Naive thymus-derived CD4-positive, alpha-beta T cell (primary cell): ENCODE results near the gene PHF19. TPM values are rescaled to one million over a fixed set of nuclear protein-coding genes. Genes with fewer than 3 reads are reported as not detected.

ENCODE experiments used
- ATAC-seq: fragments of 150-1000 bp; cut with Tn5 transposase; 2 replicates; pipeline ENCODE4 v1.10.0; 2021; ENCODE audit warnings: mild to moderate bottlenecking, moderate library complexity
- CTCF ChIA-PET: fragments of 350-600 bp; sonication (Branson Sonifier 250); formaldehyde crosslinking; loops from one replicate; lab custom pipeline; 2021; ENCODE audit warnings: antibody characterized with exemption; lab: Charles Lee
- POLR2A ChIA-PET: fragments of 350-600 bp; sonication (Branson Sonifier 250); formaldehyde crosslinking; loops from one replicate; lab custom pipeline; 2021; ENCODE audit warnings: antibody characterized with exemption, inconsistent platforms; lab: Charles Lee
- DNase-seq, 9 donors: peaks; one replicate each; pipeline versions ENCODE4 v3.0.0 to v3.0.0-alpha.2; 2020 to 2022; ENCODE audit warnings: mixed read lengths in 1 of 9
- H3K27ac ChIP-seq: one replicate; pipeline ENCODE4 v1.7.0; 2013; ENCODE audit warnings: mild to moderate bottlenecking, low read depth, low read length, moderate library complexity
- H3K27me3 ChIP-seq, 2 donors: one replicate each; pipeline ENCODE4 v1.7.0; 2013; ENCODE audit warnings: low read length in 2 of 2, mild to moderate bottlenecking in 2 of 2, moderate library complexity in 2 of 2; ENCODE audit not compliant: control insufficient read depth in 2 of 2, insufficient read depth in 2 of 2
- H3K36me3 ChIP-seq, 3 experiments: 1 replicate in 2 of 3; 2 replicates in 1 of 3; pipeline ENCODE4 v1.7.0; 2013; ENCODE audit warnings: low read length in 3 of 3, mild to moderate bottlenecking in 3 of 3, moderate library complexity in 1 of 3; ENCODE audit not compliant: insufficient read depth in 3 of 3, control insufficient read depth in 2 of 3
- H3K4me1 ChIP-seq, 2 donors: one replicate each; pipeline ENCODE4 v1.7.0; 2013; ENCODE audit warnings: low read length in 2 of 2, mild to moderate bottlenecking in 2 of 2, moderate library complexity in 1 of 2; ENCODE audit not compliant: control insufficient read depth in 2 of 2, insufficient read depth in 2 of 2
- H3K4me3 ChIP-seq: 2 replicates; pipeline ENCODE4 v1.7.0; 2013; ENCODE audit warnings: mild to moderate bottlenecking, low read length
- H3K9me3 ChIP-seq, 3 experiments: 1 replicate in 2 of 3; 2 replicates in 1 of 3; pipeline ENCODE4 v1.7.0; 2013; ENCODE audit warnings: low read length in 3 of 3; ENCODE audit not compliant: control insufficient read depth in 2 of 3
- H3K27ac Mint-ChIP-seq, 9 donors: one replicate each; pipeline ENCODE4 v1.8.0; 2020 to 2022; ENCODE audit warnings: mixed read lengths in 9 of 9, mild to moderate bottlenecking in 8 of 9, moderate library complexity in 5 of 9, inconsistent platforms in 2 of 9
- H3K27me3 Mint-ChIP-seq, 5 donors: one replicate each; pipeline ENCODE4 v1.8.0; 2021 to 2022; ENCODE audit warnings: mixed read lengths in 5 of 5, mild to moderate bottlenecking in 1 of 5
- H3K36me3 Mint-ChIP-seq, 5 donors: one replicate each; pipeline ENCODE4 v1.8.0; 2020 to 2022; ENCODE audit warnings: mixed read lengths in 5 of 5, mild to moderate bottlenecking in 3 of 5, inconsistent platforms in 1 of 5
- H3K4me1 Mint-ChIP-seq, 7 donors: one replicate each; pipeline ENCODE4 v1.8.0; 2020 to 2022; ENCODE audit warnings: mixed read lengths in 7 of 7, mild to moderate bottlenecking in 3 of 7, inconsistent platforms in 1 of 7
- H3K4me3 Mint-ChIP-seq, 10 donors: one replicate each; pipeline ENCODE4 v1.8.0; 2020 to 2022; ENCODE audit warnings: mild to moderate bottlenecking in 10 of 10, mixed read lengths in 10 of 10, moderate library complexity in 6 of 10, inconsistent platforms in 2 of 10
- H3K9me3 Mint-ChIP-seq, 11 donors: one replicate each; pipeline ENCODE4 v1.8.0; 2020 to 2022; ENCODE audit warnings: mixed read lengths in 11 of 11, mild to moderate bottlenecking in 4 of 11, inconsistent platforms in 1 of 11, moderate library complexity in 1 of 11
- intact Hi-C, 2 donors: fragments of 100-400 bp; cut with micrococcal nuclease; formaldehyde crosslinking; loops; one replicate each; pipeline ENCODE4 v1.15.1; 2023
- polyA plus RNA-seq, 2 donors: library from polyadenylated mRNA; unstranded; fragments of 300-500 nt; fragmentation: Illumina TruSeq; gene quantifications; one replicate each; pipeline ENCODE4 v1.2.3, GENCODE V29; 2021
- total RNA-seq, 6 experiments: library from RNA in 5 of 6; stranded (reverse) in 5 of 6; gene quantifications; 1 replicate in 5 of 6; 2 replicates in 1 of 6; pipeline ENCODE4 v1.2.3 and lab custom pipeline; 2021 to 2026

PHF19 gene
- total and polyA plus RNA-seq, 7 experiments from 2014 or later = 13.1 to 271 (median 84.0) TPM

GRCh38 chr9:120874226-120875194 lies 2.5 kb downstream of the PHF19 start:
- no peak for ATAC-seq
- DNase-seq = peak in 1 of 9 donors; percentile 12
- intact Hi-C loops = no loop called here
- Mint-ChIP-seq H3K4me1 (peaks cover 37 to 80% (median 57%) of the 10 kb centered on the region in 7 donors), H3K27me3 (no peaks in the 10 kb centered on the region), H3K9me3 (peaks cover 0 to 3% (median 0%) of the 10 kb centered on the region in 11 donors), H3K36me3 (peaks cover 0 to 51% (median 11%) of the 10 kb centered on the region in 5 donors), H3K4me3 (peak overlapping the region in 6 of 10 donors; percentile 1 to 95 (median 82)), H3K27ac (peak overlapping the region; percentile 82 to 97 (median 90))
- peaks cover 22 to 25% of the 10 kb centered on the region in 2 donors for H3K4me1 ChIP-seq
- no peak overlapping the region for H3K4me3 ChIP-seq
- peaks cover 0 to 31% (median 0%) of the 10 kb centered on the region in 3 experiments for H3K36me3 ChIP-seq
- H3K27ac ChIP-seq = peak overlapping the region; percentile 88
- H3K27me3 ChIP-seq = no peaks in the 10 kb centered on the region
- CTCF ChIA-PET = interaction anchor here (0.9 to 1.9 kb wide), 3 partner anchors 15 to 60 kb away, joined by 3 to 7 read pairs (median 4); no protein-coding TSS in a partner anchor
- H3K9me3 ChIP-seq = no peaks in the 10 kb centered on the region
- POLR2A ChIA-PET = interaction anchor here (1.3 to 16.9 kb wide), 6 partner anchors 24 to 81 kb away, joined by 3 to 703 read pairs (median 73); partner anchors contain the start of genes FBXW2 and TRAF1

- no peak for ATAC-seq
- Mint-ChIP-seq H3K9me3 (peaks cover 0 to 3% (median 0%) of the 10 kb centered on the region in 11 donors), H3K4me3 (peak overlapping the region in 4 of 10 donors; percentile 6 to 93 (median 37)), H3K36me3 (peaks cover 0 to 51% (median 11%) of the 10 kb centered on the region in 5 donors), H3K4me1 (peaks cover 29 to 74% (median 52%) of the 10 kb centered on the region in 7 donors), H3K27ac (peak overlapping the region; percentile 51 to 97 (median 84)), H3K27me3 (no peaks in the 10 kb centered on the region)
- intact Hi-C loops = no loop called here
- no peak overlapping the region for H3K4me3 ChIP-seq
- DNase-seq = no peak
- H3K36me3 ChIP-seq = peaks cover 0 to 31% (median 0%) of the 10 kb centered on the region in 3 experiments
- POLR2A ChIA-PET = interaction anchor here (1.1 to 16.9 kb wide), 7 partner anchors 25 to 61 kb away, joined by 4 to 703 read pairs (median 11); partner anchors contain the start of genes PSMD5 and TRAF1
- H3K27ac ChIP-seq = peak overlapping the region; percentile 88
- H3K27me3 ChIP-seq = no peaks in the 10 kb centered on the region
- peaks cover 13 to 20% of the 10 kb centered on the region in 2 donors for H3K4me1 ChIP-seq
- CTCF ChIA-PET = interaction anchor here (0.8 to 1.9 kb wide), 9 partner anchors 10 to 187 kb away, joined by 3 to 11 read pairs (median 5); no protein-coding TSS in a partner anchor
- no peaks in the 10 kb centered on the region for H3K9me3 ChIP-seq
Observed at GRCh38 chr9:120873512-120873911, 3.5 kb downstream of the PHF19 start.

- Mint-ChIP-seq H3K4me3 (peak overlapping the region in 2 of 10 donors; percentile 35 to 93), H3K36me3 (peaks cover 0 to 55% (median 11%) of the 10 kb centered on the region in 5 donors), H3K4me1 (peaks cover 27 to 74% (median 51%) of the 10 kb centered on the region in 7 donors), H3K27me3 (no peaks in the 10 kb centered on the region), H3K27ac (peak overlapping the region; percentile 51 to 97 (median 84)), H3K9me3 (peaks cover 0 to 3% (median 0%) of the 10 kb centered on the region in 11 donors)
- peak overlapping the region; percentile 88 for H3K27ac ChIP-seq
- H3K4me1 ChIP-seq = peaks cover 13 to 19% of the 10 kb centered on the region in 2 donors
- no peaks in the 10 kb centered on the region for H3K27me3 ChIP-seq
- DNase-seq (no peak), ATAC-seq (no peak)
- ChIA-PET POLR2A (interaction anchor here (0.8 to 16.9 kb wide), 8 partner anchors 25 to 61 kb away, joined by 4 to 703 read pairs (median 9); partner anchors contain the start of genes PSMD5 and TRAF1), CTCF (interaction anchor here (0.8 to 1.9 kb wide), 12 partner anchors 11 to 199 kb away, joined by 3 to 11 read pairs (median 4); no protein-coding TSS in a partner anchor)
- peaks cover 0 to 31% (median 0%) of the 10 kb centered on the region in 3 experiments for H3K36me3 ChIP-seq
- intact Hi-C loops = no loop called here
- no peaks in the 10 kb centered on the region for H3K9me3 ChIP-seq
- no peak overlapping the region for H3K4me3 ChIP-seq
Observed at GRCh38 chr9:120872791-120873502, 4.0 kb downstream of the PHF19 start.

- Mint-ChIP-seq H3K27ac (peak overlapping the region in 8 of 9 donors; percentile 79 to 97 (median 95)), H3K9me3 (peaks cover 0 to 3% (median 0%) of the 10 kb centered on the region in 11 donors), H3K27me3 (no peaks in the 10 kb centered on the region), H3K4me1 (peaks cover 15 to 63% (median 38%) of the 10 kb centered on the region in 7 donors), H3K4me3 (peak overlapping the region in 2 of 10 donors; percentile 25), H3K36me3 (peaks cover 0 to 54% (median 15%) of the 10 kb centered on the region in 5 donors)
- Histone ChIP-seq H3K4me1 (peaks cover 7 to 10% of the 10 kb centered on the region in 2 donors), H3K9me3 (no peaks in the 10 kb centered on the region), H3K27me3 (no peaks in the 10 kb centered on the region), H3K4me3 (no peak overlapping the region), H3K27ac (peak overlapping the region; percentile 77), H3K36me3 (peaks cover 0 to 50% (median 0%) of the 10 kb centered on the region in 3 experiments)
- DNase-seq (no peak), ATAC-seq (no peak)
- intact Hi-C loops = no loop called here
- POLR2A ChIA-PET = interaction anchor here (0.8 to 16.9 kb wide), 11 partner anchors 9 to 77 kb away, joined by 4 to 703 read pairs (median 19); partner anchors contain the start of genes FBXW2, PHF19, PSMD5 and TRAF1
- CTCF ChIA-PET = interaction anchor here (0.8 to 5.0 kb wide), 9 partner anchors 21 to 251 kb away, joined by 3 to 49 read pairs (median 5); no protein-coding TSS in a partner anchor
Observed at GRCh38 chr9:120870206-120870605, 6.8 kb downstream of the PHF19 start.

DNA sequence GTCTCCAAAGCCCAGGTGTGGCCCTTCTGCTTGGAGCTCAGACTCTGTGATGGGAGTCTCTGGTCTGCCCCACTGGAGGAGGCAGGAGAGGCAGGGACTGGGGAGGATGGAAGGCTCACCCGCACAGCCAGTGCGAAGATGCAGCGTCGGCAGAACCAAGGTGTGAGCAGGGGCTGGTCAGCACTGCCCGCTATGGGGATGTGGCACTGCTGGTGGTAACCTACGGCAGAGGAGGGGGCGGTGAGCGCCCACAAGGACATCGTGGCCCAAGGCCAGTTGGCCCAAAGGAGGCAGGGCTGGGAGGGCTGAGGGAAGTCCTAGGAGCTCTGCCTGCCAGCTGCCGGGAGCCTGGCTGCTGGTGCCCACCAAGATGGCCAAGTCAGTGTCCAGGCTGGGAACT lies 7.3 kb downstream of the PHF19 start:
- H3K4me3 Mint-ChIP-seq = peak overlapping the region in 4 of 10 donors; percentile 57 to 91 (median 84)
- Histone ChIP-seq H3K4me3 (no peak overlapping the region), H3K36me3 (peaks cover 0 to 52% (median 0%) of the 10 kb centered on the region in 3 experiments), H3K27me3 (no peaks in the 10 kb centered on the region), H3K27ac (peak overlapping the region; percentile 77), H3K9me3 (no peaks in the 10 kb centered on the region), H3K4me1 (peaks cover 7 to 10% of the 10 kb centered on the region in 2 donors)
- ChIA-PET CTCF (interaction anchor here (0.9 to 5.0 kb wide), 12 partner anchors 16 to 252 kb away, joined by 3 to 49 read pairs (median 4); no protein-coding TSS in a partner anchor), POLR2A (interaction anchor here (0.7 to 16.9 kb wide), 13 partner anchors 9 to 120 kb away, joined by 3 to 703 read pairs (median 16); partner anchors contain the start of genes FBXW2, PHF19, PSMD5 and TRAF1)
- intact Hi-C loops = loop anchor here (1.0 to 2.0 kb wide), 11 partner anchors 8 to 331 kb away; partner anchors contain the start of genes CNTRL (in 1 of the 2), MEGF9 (in 1 of the 2), PHF19 (in 1 of the 2) and RAB14 (in 1 of the 2)
- peak overlapping the region in 8 of 9 donors; percentile 79 to 97 (median 95) for H3K27ac Mint-ChIP-seq
- ATAC-seq (no peak), DNase-seq (no peak)
- peaks cover 0 to 3% (median 0%) of the 10 kb centered on the region in 11 donors for H3K9me3 Mint-ChIP-seq
- no peaks in the 10 kb centered on the region for H3K27me3 Mint-ChIP-seq
- peaks cover 15 to 58% (median 33%) of the 10 kb centered on the region in 7 donors for H3K4me1 Mint-ChIP-seq
- H3K36me3 Mint-ChIP-seq = peaks cover 0 to 50% (median 15%) of the 10 kb centered on the region in 5 donors
